Naive thymus-derived CD4-positive, alpha-beta T cell (primary cell): Measurements from ENCODE around the gene CCR5AS.
"Not testable (repeated sequence)": the region's sequence is repeated elsewhere in the genome, so short reads cannot be mapped to it uniquely, and the experiment has no call there.

Experiments
- ATAC-seq: fragments of 150-1000 bp; cut with Tn5 transposase; 2 replicates; pipeline ENCODE4 v1.10.0; 2021; ENCODE audit warnings: mild to moderate bottlenecking, moderate library complexity
- CTCF ChIA-PET: fragments of 350-600 bp; sonication (Branson Sonifier 250); formaldehyde crosslinking; loops from one replicate; lab custom pipeline; 2021; ENCODE audit warnings: antibody characterized with exemption; lab: Charles Lee
- POLR2A ChIA-PET: fragments of 350-600 bp; sonication (Branson Sonifier 250); formaldehyde crosslinking; loops from one replicate; lab custom pipeline; 2021; ENCODE audit warnings: antibody characterized with exemption, inconsistent platforms; lab: Charles Lee
- DNase-seq, 9 donors: peaks; one replicate each; pipeline versions ENCODE4 v3.0.0 to v3.0.0-alpha.2; 2020 to 2022; ENCODE audit warnings: mixed read lengths in 1 of 9
- H3K27ac ChIP-seq: one replicate; pipeline ENCODE4 v1.7.0; 2013; ENCODE audit warnings: mild to moderate bottlenecking, low read depth, low read length, moderate library complexity
- H3K27me3 ChIP-seq, 2 donors: one replicate each; pipeline ENCODE4 v1.7.0; 2013; ENCODE audit warnings: low read length in 2 of 2, mild to moderate bottlenecking in 2 of 2, moderate library complexity in 2 of 2; ENCODE audit not compliant: control insufficient read depth in 2 of 2, insufficient read depth in 2 of 2
- H3K36me3 ChIP-seq, 3 experiments: 1 replicate in 2 of 3; 2 replicates in 1 of 3; pipeline ENCODE4 v1.7.0; 2013; ENCODE audit warnings: low read length in 3 of 3, mild to moderate bottlenecking in 3 of 3, moderate library complexity in 1 of 3; ENCODE audit not compliant: insufficient read depth in 3 of 3, control insufficient read depth in 2 of 3
- H3K4me1 ChIP-seq, 2 donors: one replicate each; pipeline ENCODE4 v1.7.0; 2013; ENCODE audit warnings: low read length in 2 of 2, mild to moderate bottlenecking in 2 of 2, moderate library complexity in 1 of 2; ENCODE audit not compliant: control insufficient read depth in 2 of 2, insufficient read depth in 2 of 2
- H3K4me3 ChIP-seq: 2 replicates; pipeline ENCODE4 v1.7.0; 2013; ENCODE audit warnings: mild to moderate bottlenecking, low read length
- H3K9me3 ChIP-seq, 3 experiments: 1 replicate in 2 of 3; 2 replicates in 1 of 3; pipeline ENCODE4 v1.7.0; 2013; ENCODE audit warnings: low read length in 3 of 3; ENCODE audit not compliant: control insufficient read depth in 2 of 3
- H3K27ac Mint-ChIP-seq, 9 donors: one replicate each; pipeline ENCODE4 v1.8.0; 2020 to 2022; ENCODE audit warnings: mixed read lengths in 9 of 9, mild to moderate bottlenecking in 8 of 9, moderate library complexity in 5 of 9, inconsistent platforms in 2 of 9
- H3K27me3 Mint-ChIP-seq, 5 donors: one replicate each; pipeline ENCODE4 v1.8.0; 2021 to 2022; ENCODE audit warnings: mixed read lengths in 5 of 5, mild to moderate bottlenecking in 1 of 5
- H3K36me3 Mint-ChIP-seq, 5 donors: one replicate each; pipeline ENCODE4 v1.8.0; 2020 to 2022; ENCODE audit warnings: mixed read lengths in 5 of 5, mild to moderate bottlenecking in 3 of 5, inconsistent platforms in 1 of 5
- H3K4me1 Mint-ChIP-seq, 7 donors: one replicate each; pipeline ENCODE4 v1.8.0; 2020 to 2022; ENCODE audit warnings: mixed read lengths in 7 of 7, mild to moderate bottlenecking in 3 of 7, inconsistent platforms in 1 of 7
- H3K4me3 Mint-ChIP-seq, 10 donors: one replicate each; pipeline ENCODE4 v1.8.0; 2020 to 2022; ENCODE audit warnings: mild to moderate bottlenecking in 10 of 10, mixed read lengths in 10 of 10, moderate library complexity in 6 of 10, inconsistent platforms in 2 of 10
- H3K9me3 Mint-ChIP-seq, 11 donors: one replicate each; pipeline ENCODE4 v1.8.0; 2020 to 2022; ENCODE audit warnings: mixed read lengths in 11 of 11, mild to moderate bottlenecking in 4 of 11, inconsistent platforms in 1 of 11, moderate library complexity in 1 of 11
- intact Hi-C, 2 donors: fragments of 100-400 bp; cut with micrococcal nuclease; formaldehyde crosslinking; loops; one replicate each; pipeline ENCODE4 v1.15.1; 2023

The CCR5AS gene

GRCh38 chr3:46407970-46408369 is 1.1 kb upstream of the CCR5AS start:
- H3K27ac Mint-ChIP-seq, result peak overlapping the region in 8 of 9 donors; percentile 19 to 95 (median 85)
- peaks cover 11 to 37% (median 33%) of the 10 kb centered on the region in 7 donors for H3K4me1 Mint-ChIP-seq
- H3K4me3 Mint-ChIP-seq, result peak overlapping the region in 9 of 10 donors; percentile 79 to 88 (median 85)
- Histone ChIP-seq H3K27me3 (no peaks in the 10 kb centered on the region), H3K36me3 (no peaks in the 10 kb centered on the region), H3K4me3 (peak overlapping the region; percentile 55), H3K27ac (no peak overlapping the region), H3K9me3 (no peaks in the 10 kb centered on the region), H3K4me1 (peaks cover 5 to 10% of the 10 kb centered on the region in 2 donors)
- ATAC-seq (no peak), DNase-seq (no peak)
- ChIA-PET CTCF (interaction anchor here (1.1 kb wide), 1 partner anchor 23 kb away, joined by 3 read pairs; no protein-coding TSS in a partner anchor), POLR2A (interaction anchor here (0.5 kb wide), 1 partner anchor 1057 kb away, joined by 3 read pairs; no protein-coding TSS in a partner anchor)
- intact Hi-C loops, result loop anchor here in 1 of 2 donors (2.0 kb wide), 2 partner anchors 33 to 131 kb away; no protein-coding TSS in a partner anchor
- H3K9me3 Mint-ChIP-seq, result peaks cover 0 to 2% (median 0%) of the 10 kb centered on the region in 11 donors
- peaks cover 0 to 7% (median 3%) of the 10 kb centered on the region in 5 donors for H3K36me3 Mint-ChIP-seq
- peaks cover 0 to 17% (median 0%) of the 10 kb centered on the region in 5 donors for H3K27me3 Mint-ChIP-seq

GRCh38 chr3:46406443-46406787 is 451 bp downstream of the CCR5AS start:
- H3K4me1 ChIP-seq, result peaks cover 5 to 10% of the 10 kb centered on the region in 2 donors
- POLR2A ChIA-PET, result no interaction called here
- peak in 1 of 9 donors; percentile 13 for DNase-seq

GRCh38 chr3:46405301-46406019 is 1.4 kb downstream of the CCR5AS start:
- H3K4me3 Mint-ChIP-seq, result no peak overlapping the region
- no peak overlapping the region for H3K4me3 ChIP-seq
- peaks cover 5 to 10% of the 10 kb centered on the region in 2 donors for H3K4me1 ChIP-seq
- peak overlapping the region in 1 of 9 donors; percentile 42 for H3K27ac Mint-ChIP-seq
- no peaks in the 10 kb centered on the region for H3K27me3 ChIP-seq
- peaks cover 0 to 4% (median 0%) of the 10 kb centered on the region in 11 donors for H3K9me3 Mint-ChIP-seq
- intact Hi-C loops, result loop anchor here in 1 of 2 donors (2.0 kb wide), 2 partner anchors 35 to 133 kb away; no protein-coding TSS in a partner anchor
- H3K9me3 ChIP-seq, result no peaks in the 10 kb centered on the region
- H3K4me1 Mint-ChIP-seq, result peaks cover 11 to 37% (median 33%) of the 10 kb centered on the region in 7 donors
- H3K27me3 Mint-ChIP-seq, result peaks cover 0 to 24% (median 0%) of the 10 kb centered on the region in 5 donors
- CTCF ChIA-PET, result no interaction called here
- POLR2A ChIA-PET, result no interaction called here
- H3K36me3 Mint-ChIP-seq, result peaks cover 0 to 7% (median 3%) of the 10 kb centered on the region in 5 donors
- DNase-seq, result no peak
- no peak overlapping the region for H3K27ac ChIP-seq
- ATAC-seq, result peak; percentile 15
- no peaks in the 10 kb centered on the region for H3K36me3 ChIP-seq

More at GRCh38 chr3:46406443-46406787, 451 bp downstream of the CCR5AS start:
- peak; percentile 75 for ATAC-seq
- peak overlapping the region in 4 of 10 donors; percentile 72 to 88 (median 84) for H3K4me3 Mint-ChIP-seq
- H3K4me3 ChIP-seq, result no peak overlapping the region
- no peak overlapping the region for H3K27ac ChIP-seq
- H3K36me3 ChIP-seq, result no peaks in the 10 kb centered on the region
- intact Hi-C loops, result loop anchor here in 1 of 2 donors (2.0 kb wide), 2 partner anchors 34 to 132 kb away; no protein-coding TSS in a partner anchor
- H3K36me3 Mint-ChIP-seq, result peaks cover 0 to 7% (median 3%) of the 10 kb centered on the region in 5 donors
- peaks cover 0 to 24% (median 0%) of the 10 kb centered on the region in 5 donors for H3K27me3 Mint-ChIP-seq
- peaks cover 11 to 37% (median 33%) of the 10 kb centered on the region in 7 donors for H3K4me1 Mint-ChIP-seq
- H3K9me3 ChIP-seq, result no peaks in the 10 kb centered on the region
- CTCF ChIA-PET, result no interaction called here
- H3K9me3 Mint-ChIP-seq, result peaks cover 0 to 4% (median 0%) of the 10 kb centered on the region in 11 donors
- H3K27ac Mint-ChIP-seq, result peak overlapping the region in 7 of 9 donors; percentile 73 to 95 (median 83)
- H3K27me3 ChIP-seq, result no peaks in the 10 kb centered on the region

- CTCF ChIA-PET, DNase-seq, H3K27ac Mint-ChIP-seq, H3K27ac ChIP-seq, H3K9me3 ChIP-seq, ATAC-seq, H3K4me3 Mint-ChIP-seq, H3K36me3 Mint-ChIP-seq, H3K36me3 ChIP-seq, H3K27me3 ChIP-seq, intact Hi-C loops, POLR2A ChIA-PET, H3K4me1 ChIP-seq, H3K4me3 ChIP-seq, H3K9me3 Mint-ChIP-seq: not testable (repeated sequence)
- Mint-ChIP-seq H3K4me1 (peaks cover 5 to 18% (median 13%) of the 10 kb centered on the region in 7 donors), H3K27me3 (peaks cover 0 to 24% (median 0%) of the 10 kb centered on the region in 5 donors)
Observed at GRCh38 chr3:46402902-46403301, 4.0 kb downstream of the CCR5AS start.

- Histone ChIP-seq H3K9me3 (no peaks in the 10 kb centered on the region), H3K36me3 (no peaks in the 10 kb centered on the region), H3K27me3 (no peaks in the 10 kb centered on the region), H3K4me3 (no peak overlapping the region), H3K27ac (no peak overlapping the region), H3K4me1 (no peaks in the 10 kb centered on the region)
- intact Hi-C loops, result no loop called here
- peaks cover 0 to 4% (median 0%) of the 10 kb centered on the region in 11 donors for H3K9me3 Mint-ChIP-seq
- ChIA-PET CTCF (no interaction called here), POLR2A (interaction anchor here (0.7 kb wide), 1 partner anchor 439 kb away, joined by 3 read pairs; no protein-coding TSS in a partner anchor)
- DNase-seq, result no peak
- no peak overlapping the region for H3K4me3 Mint-ChIP-seq
- ATAC-seq, result no peak
- H3K36me3 Mint-ChIP-seq, result peaks cover 0 to 3% (median 0%) of the 10 kb centered on the region in 5 donors
- peaks cover 0 to 21% (median 0%) of the 10 kb centered on the region in 5 donors for H3K27me3 Mint-ChIP-seq
- H3K4me1 Mint-ChIP-seq, result peaks cover 0 to 7% (median 1%) of the 10 kb centered on the region in 7 donors
- H3K27ac Mint-ChIP-seq, result no peak overlapping the region
Observed at GRCh38 chr3:46401579-46401978, 5.3 kb downstream of the CCR5AS start.

- Histone ChIP-seq H3K27ac (no peak overlapping the region), H3K4me3 (no peak overlapping the region), H3K9me3 (no peaks in the 10 kb centered on the region), H3K4me1 (no peaks in the 10 kb centered on the region), H3K36me3 (no peaks in the 10 kb centered on the region), H3K27me3 (no peaks in the 10 kb centered on the region)
- ChIA-PET CTCF (no interaction called here), POLR2A (interaction anchor here (0.7 kb wide), 1 partner anchor 438 kb away, joined by 3 read pairs; no protein-coding TSS in a partner anchor)
- H3K27ac Mint-ChIP-seq, result no peak overlapping the region
- DNase-seq (no peak), ATAC-seq (no peak)
- peaks cover 0 to 4% (median 0%) of the 10 kb centered on the region in 11 donors for H3K9me3 Mint-ChIP-seq
- peaks cover 0 to 3% (median 0%) of the 10 kb centered on the region in 5 donors for H3K36me3 Mint-ChIP-seq
- no peak overlapping the region for H3K4me3 Mint-ChIP-seq
- H3K27me3 Mint-ChIP-seq, result peaks cover 0 to 21% (median 0%) of the 10 kb centered on the region in 5 donors
- intact Hi-C loops, result no loop called here
- peaks cover 0 to 11% (median 0%) of the 10 kb centered on the region in 7 donors for H3K4me1 Mint-ChIP-seq
Observed at GRCh38 chr3:46400846-46401245, 6.0 kb downstream of the CCR5AS start.
